ENCODE data around the gene ATP6V1G3.
"Not testable (repeated sequence)": the region's sequence is repeated elsewhere in the genome, so short reads cannot be mapped to it uniquely, and the experiment has no call there.

GRCh38 chr1:198477354-198477753, 63.1 kb downstream of the ATP6V1G3 start:
- not testable (repeated sequence) for TF ChIP-seq CTCF (IDR thresholded peaks at IDR 0.05; ENCODE audit: low read length); EZH2 (IDR thresholded peaks at IDR 0.05; ENCODE audit: borderline replicate concordance, low read length)
